Body of pancreas (tissue), 4 donors: ENCODE results near the gene HKDC1.

ENCODE experiments used
- CTCF ChIP-seq, 7 experiments: fragments of 450-650 bp in 4 of 7; fragments of 200-600 bp in 3 of 7; sonication (generic) in 3 of 7; IDR thresholded peaks; one replicate each; pipeline ENCODE4 v1.5.1; 2016 to 2019; ENCODE audit warnings: antibody characterized with exemption in 7 of 7
- POLR2A ChIP-seq, 3 donors: fragments of 450-650 bp; IDR thresholded peaks; one replicate each; pipeline ENCODE4 v1.6.1; 2016; ENCODE audit warnings: antibody characterized with exemption in 3 of 3, mild to moderate bottlenecking in 2 of 3

DNA sequence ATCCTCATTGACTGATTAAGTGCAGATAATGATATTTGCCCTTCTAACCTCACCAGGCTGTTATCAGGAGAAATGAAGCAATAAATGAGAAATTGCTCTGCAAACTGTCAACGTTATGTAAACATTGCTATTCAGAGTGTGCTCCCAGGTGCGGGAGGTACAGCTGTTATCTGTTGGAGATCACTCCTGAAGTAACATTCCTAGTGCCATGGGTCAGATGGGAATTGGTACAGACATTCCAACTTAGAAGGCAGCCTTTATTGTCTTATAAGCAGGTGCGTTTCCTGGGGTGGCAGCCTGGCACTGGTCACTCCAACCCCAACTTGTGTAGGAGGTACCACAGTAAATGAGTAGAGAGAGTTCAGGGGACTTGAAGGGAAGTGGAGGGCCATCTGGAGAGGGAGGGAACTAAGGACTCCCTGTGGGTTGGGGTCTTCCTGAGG, 95.0 kb downstream of the HKDC1 start:
- TF ChIP-seq CTCF (IDR thresholded peaks at IDR 0.05), result no peak
- no peak for TF ChIP-seq POLR2A (IDR thresholded peaks at IDR 0.05)
